Aorta (tissue), 5 donors: ENCODE results near the gene B4GALT1. TPM values are rescaled to one million over a fixed set of nuclear protein-coding genes. Genes with fewer than 3 reads are reported as not detected.

ENCODE experiments used
- ATAC-seq: fragments of 200-7000 bp; cut with Tn5 transposase; one replicate; pipeline ENCODE4 v1.9.1; 2022; ENCODE audit warnings: moderate library complexity; ENCODE audit not compliant: low FRiP score
- DNase-seq, 2 donors: peaks; one replicate each; pipeline ENCODE4 v3.0.0-alpha.2; 2020
- H3K27ac ChIP-seq, 2 donors: one replicate each; pipeline ENCODE4 v1.5.1; 2013; ENCODE audit warnings: low read length in 2 of 2, mild to moderate bottlenecking in 2 of 2, moderate library complexity in 2 of 2, control low read depth in 1 of 2, inconsistent platforms in 1 of 2, low read depth in 1 of 2
- H3K27me3 ChIP-seq, 2 donors: one replicate each; pipeline ENCODE4 v1.6.1; 2013; ENCODE audit warnings: control low read depth in 1 of 2, low read length in 1 of 2, mild to moderate bottlenecking in 1 of 2, moderate library complexity in 1 of 2; ENCODE audit not compliant: insufficient read depth in 2 of 2, control insufficient read depth in 1 of 2
- H3K36me3 ChIP-seq, 2 donors: one replicate each; pipeline ENCODE4 v1.6.1; 2013; ENCODE audit warnings: control low read depth in 1 of 2, low read length in 1 of 2, mild to moderate bottlenecking in 1 of 2; ENCODE audit not compliant: insufficient read depth in 2 of 2, control insufficient read depth in 1 of 2
- H3K4me1 ChIP-seq, 2 donors: one replicate each; pipeline ENCODE4 v1.6.1; 2013; ENCODE audit warnings: low read length in 2 of 2, control low read depth in 1 of 2, mild to moderate bottlenecking in 1 of 2, moderate library complexity in 1 of 2; ENCODE audit not compliant: insufficient read depth in 2 of 2, control insufficient read depth in 1 of 2
- H3K4me3 ChIP-seq, 2 donors: one replicate each; pipeline ENCODE4 v1.5.1; 2013; ENCODE audit warnings: low read length in 2 of 2, control low read depth in 1 of 2, mild to moderate bottlenecking in 1 of 2
- H3K9me3 ChIP-seq: one replicate; pipeline ENCODE4 v1.6.1; 2013; ENCODE audit warnings: mild to moderate bottlenecking, low read length; ENCODE audit not compliant: control insufficient read depth
- WGBS, 2 donors: extraction: QIAGEN DNeasy Blood & Tissue Kit; methylation state at CpG; one replicate each; pipeline ENCODE4 v1.1.7; 2013; 5-methylcytosine and 5-hydroxymethylcytosine counted together
- intact Hi-C, 2 donors: fragments of 100-400 bp; cut with DNase I; formaldehyde crosslinking; loops; one replicate each; pipeline versions ENCODE4 v1.14.2 to v1.15.0; 2022
- polyA plus RNA-seq, 2 donors: library from polyadenylated mRNA; stranded (reverse); fragments of 200-250 nt; gene quantifications; one replicate each; pipeline ENCODE4 v1.2.3, GENCODE V29; 2013
- total RNA-seq, 2 donors: library from RNA; stranded (reverse); fragmentation: NEBNext Ultra II Directional; extraction: Animal tissue kit (Norgen Biotek cat#: 25700); gene quantifications; one replicate each; pipeline ENCODE4 v1.2.1, GENCODE V29; 2021
- donor health status: healthy with polysubstance abuse.
- donor health status: Bipolar disorder and iron deficiency.
- donor health status: DM: no; HTN: no; CAD: no.
- donor health status: DM: no; HTN: no; CAD: no.
- donor health status: DM: yes; HTN: yes; CAD: no.

Gene B4GALT1
- total and polyA plus RNA-seq, 4 donors = 15.2 to 95.6 (median 55.2) TPM

- H3K27me3 ChIP-seq = no peaks in the 10 kb centered on the region
- DNase-seq (no peak), ATAC-seq (no peak)
- peaks cover 0 to 5% of the 10 kb centered on the region in 2 donors for H3K4me1 ChIP-seq
- no peaks in the 10 kb centered on the region for H3K36me3 ChIP-seq
- H3K9me3 ChIP-seq = no peaks in the 10 kb centered on the region
- intact Hi-C loops = loop anchor here in 1 of 2 donors (2.0 kb wide), 1 partner anchor 82 kb away; no protein-coding TSS in a partner anchor
- H3K27ac ChIP-seq = peak overlapping the region in 1 of 2 donors; percentile 37
- WGBS, 2 donors = 56 to 60% methylated on average over 6 of the region's 6 CpGs
- no peak overlapping the region for H3K4me3 ChIP-seq
Observed at GRCh38 chr9:33080534-33080933, 86.6 kb downstream of the B4GALT1 start.

DNA sequence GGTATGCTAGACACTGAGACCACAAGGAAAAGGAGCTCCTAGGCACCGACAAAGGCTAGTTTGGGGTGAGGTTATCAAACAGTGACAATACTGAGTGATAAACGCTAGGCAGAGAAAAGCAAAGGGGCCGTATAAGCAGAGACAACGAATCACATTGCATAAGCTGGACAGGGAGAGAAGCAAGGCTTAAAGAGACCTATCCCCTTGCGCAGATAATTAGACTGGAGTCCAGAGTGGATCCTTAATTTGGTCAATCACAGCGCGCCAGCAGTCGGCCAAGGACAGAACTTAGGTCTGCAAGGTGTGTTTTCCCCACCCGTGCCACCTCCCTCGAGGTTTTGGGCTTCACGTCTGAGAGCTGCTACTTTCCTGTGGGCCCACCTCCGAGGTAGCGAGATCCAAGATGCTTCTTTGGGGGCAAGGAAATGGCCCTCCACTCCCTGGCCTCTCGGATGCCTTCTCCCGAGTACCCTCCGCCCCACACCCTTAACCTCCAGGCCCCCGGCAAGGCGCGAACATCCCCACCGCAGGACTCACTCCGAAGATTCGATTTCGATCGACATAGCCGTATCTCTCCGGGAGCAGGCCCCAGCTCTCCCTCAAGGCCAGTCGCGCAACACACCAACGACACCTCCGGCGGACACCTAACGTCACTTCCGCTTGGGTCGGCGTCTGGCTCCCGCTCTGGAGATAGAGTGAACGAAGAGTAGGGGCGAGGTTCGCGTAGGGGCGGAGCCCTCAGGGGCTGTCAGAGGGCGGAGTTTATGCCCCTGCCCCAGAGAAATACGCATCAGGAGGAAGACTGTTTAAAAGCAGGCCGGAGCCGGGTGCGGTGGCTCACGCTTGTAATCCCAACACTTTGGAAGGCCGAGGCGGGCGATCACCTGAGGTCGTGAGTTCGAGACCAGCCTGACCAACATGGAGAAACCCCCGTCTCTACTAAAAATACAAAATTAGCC, 90.8 kb downstream of the B4GALT1 start, which contains the start of gene SMU1:
TSS of gene SMU1 (minus strand) at position 629 of the 959 bp plus-strand sequence. CDS start at position 563, 66 bp downstream.
- Histone ChIP-seq H3K4me3 (peak within 1 kb of the TSS; percentile 39 to 70), H3K27me3 (no peaks in the 10 kb centered on the region), H3K27ac (peak within 1 kb of the TSS; percentile 63 to 94), H3K36me3 (peaks cover 0 to 4% of the 10 kb centered on the region in 2 donors), H3K9me3 (no peaks in the 10 kb centered on the region), H3K4me1 (no peaks in the 10 kb centered on the region)
- intact Hi-C loops = loop anchor here in 1 of 2 donors (5.0 kb wide), 1 partner anchor 49 kb away; the partner anchor contains the start of gene DNAJA1
- DNase-seq (peak; percentile 99), ATAC-seq (peak; percentile 98)
- WGBS, 2 donors = 0% methylated on average over 53 of the region's 53 CpGs

- H3K27me3 ChIP-seq = no peaks in the 10 kb centered on the region
- no peak for DNase-seq
- H3K9me3 ChIP-seq = no peaks in the 10 kb centered on the region
- H3K27ac ChIP-seq = no peak overlapping the region
- peaks cover 4 to 6% of the 10 kb centered on the region in 2 donors for H3K4me1 ChIP-seq
- intact Hi-C loops = no loop called here
- no peak for ATAC-seq
- H3K4me3 ChIP-seq = no peak overlapping the region
- 3 to 4% methylated on average over 1 of the region's 1 CpG for WGBS, 2 donors
- H3K36me3 ChIP-seq = peaks cover 4 to 7% of the 10 kb centered on the region in 2 donors
Observed at GRCh38 chr9:33068991-33069390, 98.1 kb downstream of the B4GALT1 start.

GRCh38 chr9:33065157-33066076, 101.7 kb downstream of the B4GALT1 start:
- peaks cover 7 to 10% of the 10 kb centered on the region in 2 donors for H3K36me3 ChIP-seq
- no peak for ATAC-seq
- intact Hi-C loops = no loop called here

More at GRCh38 chr9:33065157-33066076, 101.7 kb downstream of the B4GALT1 start:
- Histone ChIP-seq H3K27ac (no peak overlapping the region), H3K4me1 (peaks cover 4 to 6% of the 10 kb centered on the region in 2 donors), H3K4me3 (no peak overlapping the region), H3K27me3 (no peaks in the 10 kb centered on the region), H3K9me3 (no peaks in the 10 kb centered on the region)
- DNase-seq = no peak
- WGBS, 2 donors = 87 to 90% methylated on average over 5 of the region's 5 CpGs

Other genes starting within 250 kb of the B4GALT1 start
- 10 to 100 TPM; 20.8 to 24.1 TPM for gene APTX, start 165.7 kb downstream of the B4GALT1 start, total RNA-seq
- 10 to 100 TPM; 32.0 to 34.9 TPM for gene APTX, start 165.7 kb downstream of the B4GALT1 start, polyA plus RNA-seq
- 100 to 1,000 TPM in 1 of 2 donors, 10 to 100 TPM in 1; 89.8 to 101 TPM for gene DNAJA1, start 142.1 kb downstream of the B4GALT1 start, total RNA-seq
- 10 to 100 TPM; 39.5 to 78.1 TPM for gene DNAJA1, start 142.1 kb downstream of the B4GALT1 start, polyA plus RNA-seq
- 10 to 100 TPM; 15.8 to 18.7 TPM for gene SMU1, start 90.7 kb downstream of the B4GALT1 start, total RNA-seq
- 1 to 10 TPM; 8.3 to 8.5 TPM for gene SMU1, start 90.7 kb downstream of the B4GALT1 start, polyA plus RNA-seq
- not detected for gene SPINK4, start 72.8 kb upstream of the B4GALT1 start, total RNA-seq
- 100 to 1,000 TPM in 1 of 2 donors, not detected in 1; 129 TPM for gene SPINK4, start 72.8 kb upstream of the B4GALT1 start, polyA plus RNA-seq
- 10 to 100 TPM; 60.4 to 82.0 TPM for gene BAG1, start 97.4 kb upstream of the B4GALT1 start, total RNA-seq
- 100 to 1,000 TPM; 104 to 190 TPM for gene BAG1, start 97.4 kb upstream of the B4GALT1 start, polyA plus RNA-seq
- 10 to 100 TPM; 53.1 to 59.0 TPM for gene CHMP5, start 97.7 kb upstream of the B4GALT1 start, total RNA-seq
- 100 to 1,000 TPM in 1 of 2 donors, 10 to 100 TPM in 1; 71.1 to 141 TPM for gene CHMP5, start 97.7 kb upstream of the B4GALT1 start, polyA plus RNA-seq
- 10 to 100 TPM; 35.8 to 38.3 TPM for gene NFX1, start 123.2 kb upstream of the B4GALT1 start, total RNA-seq
- gene NFX1, start 123.2 kb upstream of the B4GALT1 start, polyA plus RNA-seq = 10 to 100 TPM; 21.4 to 23.5 TPM
- 1 to 10 TPM; 2.7 to 9.1 TPM for gene AQP7, start 235.2 kb upstream of the B4GALT1 start, total RNA-seq
- 10 to 100 TPM in 1 of 2 donors, 1 to 10 TPM in 1; 1.4 to 12.0 TPM for gene AQP7, start 235.2 kb upstream of the B4GALT1 start, polyA plus RNA-seq